Measurements from ENCODE around the gene SLC27A4. TPM values are rescaled to one million over a fixed set of nuclear protein-coding genes. Genes with fewer than 3 reads are reported as not detected.

SLC27A4 gene
- total and polyA plus RNA-seq, 2 of the 13 experiments (the other 11 are each of a cell fraction or from before 2014, with no cell fraction given): 10.6 to 18.8 TPM

DNA sequence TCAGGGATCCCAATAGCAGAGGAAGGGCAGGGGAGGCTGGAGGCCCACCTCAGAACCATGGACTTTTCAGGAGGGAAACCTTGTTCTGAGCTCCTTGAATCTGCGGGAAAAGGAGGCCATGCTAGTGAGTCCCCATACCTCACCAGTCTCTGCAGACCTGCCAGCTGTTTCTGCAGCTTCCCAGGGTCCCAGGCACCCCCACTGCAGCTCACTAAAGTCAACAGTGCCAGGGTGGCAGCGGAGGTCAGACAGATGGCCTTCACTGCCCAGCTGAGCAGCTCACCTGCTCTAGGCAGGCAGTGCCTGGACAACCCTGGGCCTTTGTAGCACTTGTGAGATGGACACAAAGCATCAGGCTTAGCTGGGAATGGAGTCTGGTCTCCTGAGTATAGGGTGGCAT is 4.4 kb upstream of the SLC27A4 start:
- H3K27me3 ChIP-seq (ENCODE audit: control insufficient read depth in 1 of 2, insufficient read depth in 2 of 2, low read length in 2 of 2): no peaks in the 10 kb centered on the region
- H2AFZ ChIP-seq (ENCODE audit: low read length): no peak overlapping the region
- no peaks in the 10 kb centered on the region for H3K9me3 ChIP-seq (ENCODE audit: low read length)
- ChIA-PET POLR2A (no interaction called here), CTCF (ENCODE audit: low intra/inter-chr PET ratio, low total read pairs) (no interaction called here)
- no peak for DNase-seq (ENCODE audit: low spot score)
- peak; percentile 60 for TF ChIP-seq AGO2 (optimal IDR thresholded peaks at IDR 0.05; ENCODE audit: low read depth, low read length)
- TF ChIP-seq, protein P1, sequence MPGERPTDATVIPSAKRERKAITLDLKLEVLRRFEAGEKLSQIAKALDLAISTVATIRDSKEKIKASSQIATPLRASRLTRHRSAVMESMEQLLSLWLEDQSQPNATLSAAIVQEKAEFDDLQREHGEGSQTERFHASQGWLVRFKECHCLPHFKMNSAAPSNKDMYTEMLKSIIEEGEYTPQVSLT (CRISPR knock-in tag; IDR thresholded peaks at IDR 0.05; ENCODE audit: borderline replicate concordance, low read depth): no peak
- peaks cover 4 to 18% of the 10 kb centered on the region in 2 experiments; a peak in 4 of 5 replicates for H3K36me3 ChIP-seq (replicated peaks in 1 of 2; ENCODE audit: control insufficient read depth in 1 of 2, insufficient read depth in 2 of 2, low read length in 2 of 2)
- peaks cover 14% of the 10 kb centered on the region for H3K4me1 ChIP-seq (ENCODE audit: insufficient read depth, low read length)
- in situ Hi-C loops (cut with HindIII; ENCODE audit: extremely low pct_ligation_motif_present, low pct_unique_long_range_greater_than_20kb) (no loop called here), intact Hi-C loops (cut with micrococcal nuclease; ENCODE audit: unreplicated experiment) (no loop called here)
- no peaks in the 10 kb centered on the region for H3K79me2 ChIP-seq (ENCODE audit: insufficient read depth, low read length)
- H3K4me2 ChIP-seq (ENCODE audit: low read depth, low read length): no peak overlapping the region
- no peak overlapping the region for H3K27ac ChIP-seq (ENCODE audit: extremely low read length, insufficient read depth, low read length)
- ATAC-seq: no peak
- 90% methylated on average over 2 of the region's 2 CpGs for WGBS (ENCODE audit: low lambda C conversion rate)
- no peak for FAIRE-seq
- no peak overlapping the region for H3K4me3 ChIP-seq (replicated peaks in 1 of 3; ENCODE audit: insufficient read depth in 1 of 3, low read depth in 2 of 3, low read length in 3 of 3)
- no peak overlapping the region for H3K9ac ChIP-seq (ENCODE audit: insufficient read depth, low read depth, low read length)
- H4K20me1 ChIP-seq (ENCODE audit: insufficient read depth, low read length): no peaks in the 10 kb centered on the region
- BruUV-seq (replicated peaks): no TSS peak

DNA sequence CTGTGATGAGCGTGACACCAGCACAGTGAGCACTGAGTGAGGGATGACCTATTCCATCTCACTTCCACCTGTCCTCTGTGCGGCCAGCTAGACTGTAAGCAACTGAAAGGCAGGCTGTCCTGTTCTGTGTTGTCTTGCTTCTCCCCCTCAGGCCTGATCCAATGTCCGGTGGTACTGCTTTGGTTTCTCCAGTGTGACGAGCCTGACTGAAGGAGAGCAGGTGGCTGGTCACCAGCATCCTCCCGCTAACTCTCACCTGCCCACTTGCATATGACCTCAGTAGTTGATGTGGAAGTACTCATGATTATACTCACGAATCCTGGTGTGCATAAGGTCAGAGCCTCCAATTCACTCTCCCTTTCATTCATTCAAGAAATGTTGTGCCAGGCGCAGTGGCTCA is 2.4 kb upstream of the SLC27A4 start:
- no peak for FAIRE-seq
- no TSS peak for BruUV-seq (replicated peaks)
- CTCF ChIA-PET (ENCODE audit: low intra/inter-chr PET ratio, low total read pairs): no interaction called here

More for the DNA sequence above, 2.4 kb upstream of the SLC27A4 start:
- H2AFZ ChIP-seq (ENCODE audit: low read length): no peak overlapping the region
- peaks cover 18% of the 10 kb centered on the region for H3K4me1 ChIP-seq (ENCODE audit: insufficient read depth, low read length)
- DNase-seq (ENCODE audit: low spot score): no peak
- H3K27me3 ChIP-seq (ENCODE audit: control insufficient read depth in 1 of 2, insufficient read depth in 2 of 2, low read length in 2 of 2): no peaks in the 10 kb centered on the region
- no peaks in the 10 kb centered on the region for H3K9me3 ChIP-seq (ENCODE audit: low read length)
- no peak for TF ChIP-seq ZNF225 (CRISPR knock-in tag; IDR thresholded peaks at IDR 0.05)
- no peak for TF ChIP-seq DNMT1 (CRISPR knock-in tag; IDR thresholded peaks at IDR 0.05)
- TF ChIP-seq ZNF331 (CRISPR knock-in tag; IDR thresholded peaks at IDR 0.05): no peak
- TF ChIP-seq ZFP36L2 (CRISPR knock-in tag; IDR thresholded peaks at IDR 0.05): no peak
- no peak for TF ChIP-seq ERF (CRISPR knock-in tag; IDR thresholded peaks at IDR 0.05)
- no peak for TF ChIP-seq ZNF549 (CRISPR knock-in tag; IDR thresholded peaks at IDR 0.05)
- TF ChIP-seq ZNF24 (IDR thresholded peaks at IDR 0.05): no peak
- TF ChIP-seq ZNF557 (CRISPR knock-in tag; IDR thresholded peaks at IDR 0.05): no peak
- TF ChIP-seq EEA1 (CRISPR knock-in tag; IDR thresholded peaks at IDR 0.05; ENCODE audit: borderline replicate concordance): no peak
- TF ChIP-seq, protein P2, sequence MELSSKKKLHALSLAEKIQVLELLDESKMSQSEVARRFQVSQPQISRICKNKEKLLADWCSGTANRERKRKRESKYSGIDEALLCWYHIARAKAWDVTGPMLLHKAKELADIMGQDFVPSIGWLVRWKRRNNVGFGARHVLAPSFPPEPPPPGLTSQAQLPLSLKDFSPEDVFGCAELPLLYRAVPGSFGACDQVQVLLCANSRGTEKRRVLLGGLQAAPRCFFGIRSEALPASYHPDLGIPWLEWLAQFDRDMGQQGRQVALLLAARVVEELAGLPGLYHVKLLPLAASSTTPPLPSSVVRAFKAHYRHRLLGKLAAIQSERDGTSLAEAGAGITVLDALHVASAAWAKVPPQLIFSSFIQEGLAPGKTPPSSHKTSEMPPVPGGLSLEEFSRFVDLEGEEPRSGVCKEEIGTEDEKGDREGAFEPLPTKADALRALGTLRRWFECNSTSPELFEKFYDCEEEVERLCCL (CRISPR knock-in tag; IDR thresholded peaks at IDR 0.05; ENCODE audit: borderline replicate concordance): no peak
- no peak for TF ChIP-seq ZNF737 (CRISPR knock-in tag; IDR thresholded peaks at IDR 0.05; ENCODE audit: borderline replicate concordance)
- TF ChIP-seq, protein P3, sequence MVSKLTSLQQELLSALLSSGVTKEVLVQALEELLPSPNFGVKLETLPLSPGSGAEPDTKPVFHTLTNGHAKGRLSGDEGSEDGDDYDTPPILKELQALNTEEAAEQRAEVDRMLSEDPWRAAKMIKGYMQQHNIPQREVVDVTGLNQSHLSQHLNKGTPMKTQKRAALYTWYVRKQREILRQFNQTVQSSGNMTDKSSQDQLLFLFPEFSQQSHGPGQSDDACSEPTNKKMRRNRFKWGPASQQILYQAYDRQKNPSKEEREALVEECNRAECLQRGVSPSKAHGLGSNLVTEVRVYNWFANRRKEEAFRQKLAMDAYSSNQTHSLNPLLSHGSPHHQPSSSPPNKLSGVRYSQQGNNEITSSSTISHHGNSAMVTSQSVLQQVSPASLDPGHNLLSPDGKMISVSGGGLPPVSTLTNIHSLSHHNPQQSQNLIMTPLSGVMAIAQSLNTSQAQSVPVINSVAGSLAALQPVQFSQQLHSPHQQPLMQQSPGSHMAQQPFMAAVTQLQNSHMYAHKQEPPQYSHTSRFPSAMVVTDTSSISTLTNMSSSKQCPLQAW (CRISPR knock-in tag; IDR thresholded peaks at IDR 0.05): no peak
- no peak for TF ChIP-seq MTA3 (CRISPR knock-in tag; IDR thresholded peaks at IDR 0.05)
- 96% methylated on average over 7 of the region's 7 CpGs for WGBS (ENCODE audit: low lambda C conversion rate)
- no peak overlapping the region for H3K4me2 ChIP-seq (ENCODE audit: low read depth, low read length)
- H3K9ac ChIP-seq (ENCODE audit: insufficient read depth, low read depth, low read length): no peak overlapping the region
- no peaks in the 10 kb centered on the region for H4K20me1 ChIP-seq (ENCODE audit: insufficient read depth, low read length)
- POLR2A ChIA-PET: no interaction called here
- in situ Hi-C loops (cut with HindIII; ENCODE audit: extremely low pct_ligation_motif_present, low pct_unique_long_range_greater_than_20kb) (no loop called here), intact Hi-C loops (cut with micrococcal nuclease; ENCODE audit: unreplicated experiment) (no loop called here)
- H3K79me2 ChIP-seq (ENCODE audit: insufficient read depth, low read length): no peaks in the 10 kb centered on the region
- H3K27ac ChIP-seq (ENCODE audit: extremely low read length, insufficient read depth, low read length): no peak overlapping the region
- H3K4me3 ChIP-seq (replicated peaks in 1 of 3; ENCODE audit: insufficient read depth in 1 of 3, low read depth in 2 of 3, low read length in 3 of 3): no peak overlapping the region
- H3K36me3 ChIP-seq (replicated peaks in 1 of 2; ENCODE audit: control insufficient read depth in 1 of 2, insufficient read depth in 2 of 2, low read length in 2 of 2): peaks cover 1 to 9% of the 10 kb centered on the region in 2 experiments; a peak in 4 of 5 replicates
- no peak for ATAC-seq
